RKO (cell line): ENCODE measurements around the gene DDX10.

Source experiments
- DNase-seq: peaks from one replicate; pipeline ENCODE4 v3.0.0-alpha.2; 2016; ENCODE audit warnings: low spot score

Gene DDX10

DNA sequence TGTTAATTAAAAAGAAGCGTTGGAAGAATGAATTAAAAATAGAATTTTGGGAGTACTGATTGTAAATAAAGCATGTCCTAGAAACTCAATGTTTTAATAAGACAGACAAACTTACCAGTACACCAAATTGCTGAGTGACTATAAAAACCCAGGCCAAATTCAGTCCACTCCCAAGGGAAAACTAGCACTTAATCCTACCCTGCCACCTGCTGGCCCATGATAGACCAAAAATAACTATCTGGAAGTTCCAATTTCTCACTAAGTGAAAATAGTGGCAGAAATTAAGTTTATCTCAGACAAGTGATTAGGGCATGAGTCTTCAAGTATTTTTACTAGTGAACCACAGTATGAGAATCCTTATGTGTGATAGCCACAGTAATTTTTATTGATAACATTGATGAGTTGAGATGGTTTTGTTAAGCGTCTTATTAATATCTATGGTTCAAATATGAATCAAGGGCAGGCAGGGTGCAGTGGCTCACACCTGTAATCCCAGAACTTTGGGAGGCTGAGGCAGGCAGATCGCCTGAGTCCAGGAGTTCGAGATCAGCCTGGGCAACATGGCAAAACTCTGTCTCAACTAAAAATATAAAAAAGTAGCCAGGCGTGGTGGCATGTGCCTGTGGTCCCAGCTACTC is 9.8 kb upstream of the DDX10 start:
- peak; percentile 73 for DNase-seq

GRCh38 chr11:108662700-108663099 is 2.2 kb upstream of the DDX10 start:
- no peak for DNase-seq

- no peak for DNase-seq
Measured at GRCh38 chr11:108663154-108663877, 1.6 kb upstream of the DDX10 start.

DNA sequence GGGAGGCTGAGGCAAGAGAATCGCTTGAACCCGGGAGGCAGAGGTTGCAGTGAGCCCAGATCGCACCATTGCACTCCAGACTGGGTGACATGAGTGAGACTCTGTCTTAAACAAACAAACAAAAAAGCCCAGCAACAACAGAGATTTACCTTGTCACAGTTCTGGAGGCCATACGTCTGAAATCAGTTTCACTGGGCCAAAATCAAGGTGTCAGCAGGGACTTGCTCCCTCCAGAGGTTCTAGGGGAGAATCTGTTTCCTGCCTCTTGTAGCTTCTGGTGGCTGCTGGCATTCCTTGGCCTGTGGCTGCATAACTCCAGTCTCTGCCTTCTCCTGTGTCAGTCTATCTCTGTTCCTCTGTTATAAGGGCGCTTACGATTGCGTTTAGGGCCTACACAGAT is 1.5 kb downstream of the DDX10 start:
- peak; percentile 50 for DNase-seq

GRCh38 chr11:108669286-108669685 is 4.4 kb downstream of the DDX10 start:
- no peak for DNase-seq

- DNase-seq = no peak
Measured at GRCh38 chr11:108669711-108670110, 4.8 kb downstream of the DDX10 start.

DNA sequence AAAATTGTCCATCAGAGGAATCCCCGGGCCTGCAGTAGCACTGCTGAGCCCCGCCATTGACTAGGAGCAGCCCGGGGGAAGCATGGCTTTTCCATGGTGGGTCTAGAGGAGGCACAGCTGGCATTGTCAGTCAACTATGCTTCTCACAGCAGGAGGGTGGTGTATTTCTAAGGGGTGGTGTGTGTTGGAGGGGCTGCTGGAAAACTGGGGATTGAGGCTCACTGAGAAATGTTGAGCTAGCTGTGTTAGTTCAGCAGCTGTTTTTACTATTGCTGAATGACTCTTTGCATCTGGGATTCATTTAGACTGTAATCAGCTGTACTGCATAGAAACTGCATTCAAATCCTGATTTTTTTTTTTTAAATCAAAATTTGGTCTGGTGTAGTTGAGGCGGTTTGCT is 5.6 kb downstream of the DDX10 start:
- DNase-seq = no peak

DNA sequence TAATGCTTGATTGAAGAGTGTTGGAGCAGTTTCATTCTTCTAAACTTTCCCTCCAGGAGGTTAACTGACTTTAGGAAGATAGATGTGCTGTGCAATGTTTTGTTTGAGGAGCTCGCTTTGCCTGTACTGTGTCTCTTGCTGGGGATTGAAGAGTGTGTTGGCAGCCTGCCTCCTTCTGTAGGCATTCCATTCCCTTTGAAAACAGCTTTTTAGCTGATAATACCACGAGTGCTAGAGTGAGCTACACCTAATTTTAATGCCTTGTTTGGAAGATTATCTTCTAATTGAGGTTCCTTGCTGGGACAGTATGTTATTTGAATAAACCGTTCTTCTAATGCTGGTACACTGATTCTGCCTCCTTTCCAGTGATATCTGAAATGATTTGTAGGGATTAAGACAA is 7.2 kb downstream of the DDX10 start:
- no peak for DNase-seq

- no peak for DNase-seq
Measured at GRCh38 chr11:108672786-108673185, 7.9 kb downstream of the DDX10 start.

DNA sequence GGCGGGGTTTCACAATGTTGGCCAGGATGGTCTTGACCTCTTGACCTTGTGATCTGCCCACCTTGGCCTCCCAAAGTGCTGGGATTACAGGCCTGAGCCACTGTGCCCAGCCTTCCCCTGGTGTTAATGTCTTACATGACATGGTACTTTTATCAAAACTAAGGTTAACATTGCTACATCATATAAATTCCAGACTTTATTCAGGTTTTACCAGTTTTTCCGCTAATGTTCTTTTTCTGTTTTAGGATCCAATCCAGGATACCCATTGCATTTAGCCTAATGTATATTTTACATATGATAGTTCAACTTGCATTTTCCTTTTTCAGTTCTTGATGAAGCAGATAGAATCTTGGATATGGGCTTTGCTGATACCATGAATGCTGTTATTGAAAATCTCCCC is 14.2 kb downstream of the DDX10 start:
- DNase-seq = no peak

GRCh38 chr11:108680271-108680670 is 15.4 kb downstream of the DDX10 start:
- no peak for DNase-seq

DNA sequence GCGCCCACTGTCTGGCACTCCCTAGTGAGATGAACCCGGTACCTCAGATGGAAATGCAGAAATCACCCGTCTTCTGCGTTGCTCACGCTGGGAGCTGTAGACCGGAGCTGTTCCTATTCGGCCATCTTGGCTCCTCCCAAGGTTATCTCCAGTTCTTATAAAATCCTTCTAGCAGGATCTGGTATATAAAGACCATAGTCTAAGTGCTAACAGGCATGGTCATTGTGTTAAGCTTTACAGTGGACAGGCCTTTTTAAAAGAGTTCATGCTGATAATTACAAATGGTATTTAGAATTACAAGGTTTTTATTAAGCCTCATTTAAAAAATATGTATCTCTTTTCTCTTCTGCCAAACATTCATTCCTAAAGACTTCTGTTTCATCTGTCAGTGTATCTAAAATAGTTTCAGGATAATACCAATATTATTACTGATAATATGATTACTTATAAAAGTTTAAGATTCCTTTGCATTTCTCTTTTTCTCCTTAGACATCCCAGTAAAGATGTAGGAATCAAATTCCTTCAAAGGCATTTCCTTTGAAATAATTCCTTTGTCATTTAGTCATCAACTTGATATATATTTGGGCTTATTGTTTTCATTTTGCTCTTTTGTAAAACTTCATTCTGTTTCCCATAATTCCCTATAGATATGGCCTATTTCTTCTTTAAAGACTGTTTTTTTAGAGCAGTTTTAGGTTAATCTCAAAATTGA is 20.7 kb downstream of the DDX10 start:
- DNase-seq = no peak

DNA sequence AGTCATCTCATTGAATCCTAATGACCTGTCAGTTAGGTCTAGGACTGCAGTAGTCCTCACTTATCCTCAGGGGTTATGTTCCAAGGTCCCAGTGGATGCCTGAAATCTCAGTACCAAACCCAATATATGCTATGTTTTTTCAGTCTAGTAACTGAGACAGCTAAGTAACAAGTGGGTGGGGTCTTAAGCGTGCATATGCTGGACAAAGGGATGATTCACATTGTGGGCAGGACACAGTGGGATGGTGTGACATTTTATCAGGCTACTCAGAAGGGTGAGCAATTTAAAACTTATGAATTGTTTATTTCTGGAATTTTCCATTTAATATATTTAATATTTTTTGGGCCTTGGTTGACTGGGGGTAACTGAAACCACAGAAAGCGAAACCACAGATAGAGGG is 29.0 kb downstream of the DDX10 start:
- no peak for DNase-seq

GRCh38 chr11:108694846-108695245 is 30.0 kb downstream of the DDX10 start:
- no peak for DNase-seq

- DNase-seq = peak; percentile 81
Measured at GRCh38 chr11:108697872-108698473, 33.1 kb downstream of the DDX10 start.

DNA sequence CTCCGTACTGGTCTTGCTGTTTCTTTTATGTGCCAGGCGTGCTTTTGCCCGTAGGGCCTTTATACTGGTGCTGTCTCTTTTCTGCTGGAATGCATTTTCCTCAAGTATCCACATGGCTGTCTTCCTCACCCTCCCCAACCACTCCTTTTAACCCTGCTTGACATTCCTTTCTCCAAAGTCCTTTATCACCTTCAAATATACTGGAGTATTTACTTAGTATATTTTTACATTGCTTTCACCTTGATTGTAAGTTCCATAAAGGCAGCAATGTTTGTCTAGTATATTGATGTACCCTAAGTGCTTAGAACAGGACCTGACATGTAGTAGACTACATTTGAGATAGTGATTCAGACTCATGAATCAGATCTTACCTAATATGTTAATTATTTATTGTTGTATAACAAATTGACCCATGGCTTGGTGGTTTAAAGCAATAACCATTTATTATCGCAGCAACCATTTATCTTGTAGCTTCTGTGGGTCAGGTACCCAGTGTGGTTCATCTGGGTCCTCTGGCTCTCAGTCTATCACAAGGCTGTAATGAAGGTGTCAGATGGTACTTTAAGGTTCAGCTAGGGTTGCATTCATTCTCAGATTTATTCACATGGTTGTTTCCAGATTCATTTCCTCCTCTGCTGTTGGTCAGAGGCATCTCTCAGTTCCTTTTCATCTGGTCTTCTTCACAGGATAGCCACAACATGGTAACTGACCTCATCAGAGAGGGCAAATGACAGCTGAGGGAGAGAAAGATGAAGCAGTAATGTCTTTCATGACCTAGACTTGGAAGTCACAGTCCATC is 34.2 kb downstream of the DDX10 start:
- no peak for DNase-seq

GRCh38 chr11:108703916-108704315 is 39.0 kb downstream of the DDX10 start:
- DNase-seq = peak; percentile 11

GRCh38 chr11:108705061-108705460 is 40.2 kb downstream of the DDX10 start:
- no peak for DNase-seq

DNA sequence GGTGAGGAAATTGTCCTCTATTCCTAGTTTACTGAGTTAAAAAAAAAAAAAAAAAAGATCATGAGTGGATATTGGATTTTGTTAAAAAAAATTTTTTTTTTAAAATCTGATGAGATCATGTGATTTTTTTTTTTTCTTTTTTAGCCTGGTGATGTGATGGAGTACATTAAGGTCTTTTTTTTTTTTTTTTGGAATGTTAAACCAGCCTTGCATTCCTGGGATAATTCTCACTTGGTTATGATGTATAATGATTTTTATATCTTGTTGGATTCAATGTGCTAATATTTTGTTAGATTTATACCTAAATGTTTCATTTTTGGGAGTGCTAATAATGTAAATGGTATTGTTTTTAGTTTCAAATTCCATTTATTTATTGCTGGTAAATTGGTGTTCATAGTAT is 43.3 kb downstream of the DDX10 start:
- no peak for DNase-seq

GRCh38 chr11:108709741-108710140 is 44.9 kb downstream of the DDX10 start:
- DNase-seq = no peak

- DNase-seq = no peak
Measured at GRCh38 chr11:108713076-108713790, 48.4 kb downstream of the DDX10 start.
